GM12864 (cell line): ENCODE measurements around the gene PERCC1.

Experiments used
- DNase-seq: peaks from one replicate; pipeline ENCODE4 v3.0.0-alpha.2; 2011; ENCODE audit warnings: low read depth
- H3K4me3 ChIP-seq: 2 replicates; pipeline ENCODE4 v1.5.1; 2011; ENCODE audit warnings: mild to moderate bottlenecking, low read depth, low read length, control low read depth
- TF ChIP-seq, protein P1 (sequence below): IDR thresholded peaks from 2 replicates; pipeline ENCODE4 v1.5.1; 2011; ENCODE audit warnings: low read depth, mild to moderate bottlenecking, moderate library complexity, low read length, control low read depth, inconsistent platforms; ENCODE audit errors: missing control alignments

The PERCC1 gene

DNA sequence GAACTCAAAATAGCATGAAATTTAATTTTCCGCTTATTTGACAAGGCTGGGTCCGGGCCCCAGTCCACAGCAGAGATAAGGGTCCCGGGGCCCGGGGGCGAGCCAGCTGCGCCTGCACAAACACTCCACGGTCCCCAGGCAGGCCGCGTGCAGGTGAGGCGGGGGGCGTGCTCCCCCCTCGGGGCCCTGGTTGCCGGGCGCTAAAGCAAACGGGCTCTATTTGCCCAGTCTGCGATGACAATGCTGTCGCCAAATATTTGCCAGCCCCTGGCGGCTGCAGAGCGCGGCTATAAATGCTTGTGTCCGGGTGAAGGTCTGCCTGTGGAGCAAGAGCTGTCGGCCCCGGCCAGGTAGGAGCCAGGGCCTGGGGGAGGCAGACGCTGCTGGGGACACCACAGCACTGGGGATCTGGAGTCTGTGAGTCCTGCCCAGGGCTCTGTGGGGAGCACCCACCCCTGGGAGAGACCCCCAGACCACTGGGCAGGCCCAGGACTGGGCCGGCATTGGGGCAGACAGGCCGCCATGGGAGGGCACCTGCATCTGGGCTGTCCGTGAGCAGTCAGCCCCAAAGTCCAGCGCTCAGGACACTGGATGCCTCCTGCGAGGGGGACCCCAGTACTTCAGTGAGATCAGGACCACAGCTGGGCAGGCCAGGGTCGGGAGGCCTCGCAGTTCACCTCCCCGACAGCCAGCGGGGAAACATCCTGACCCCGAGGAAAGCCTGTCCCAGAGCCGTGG is at the start of gene PERCC1:
TSS of gene PERCC1 (plus strand) at position 320 of the 738 bp plus-strand sequence. CDS start 1,516 bp downstream, outside the sequence.
- TF ChIP-seq, protein P1, sequence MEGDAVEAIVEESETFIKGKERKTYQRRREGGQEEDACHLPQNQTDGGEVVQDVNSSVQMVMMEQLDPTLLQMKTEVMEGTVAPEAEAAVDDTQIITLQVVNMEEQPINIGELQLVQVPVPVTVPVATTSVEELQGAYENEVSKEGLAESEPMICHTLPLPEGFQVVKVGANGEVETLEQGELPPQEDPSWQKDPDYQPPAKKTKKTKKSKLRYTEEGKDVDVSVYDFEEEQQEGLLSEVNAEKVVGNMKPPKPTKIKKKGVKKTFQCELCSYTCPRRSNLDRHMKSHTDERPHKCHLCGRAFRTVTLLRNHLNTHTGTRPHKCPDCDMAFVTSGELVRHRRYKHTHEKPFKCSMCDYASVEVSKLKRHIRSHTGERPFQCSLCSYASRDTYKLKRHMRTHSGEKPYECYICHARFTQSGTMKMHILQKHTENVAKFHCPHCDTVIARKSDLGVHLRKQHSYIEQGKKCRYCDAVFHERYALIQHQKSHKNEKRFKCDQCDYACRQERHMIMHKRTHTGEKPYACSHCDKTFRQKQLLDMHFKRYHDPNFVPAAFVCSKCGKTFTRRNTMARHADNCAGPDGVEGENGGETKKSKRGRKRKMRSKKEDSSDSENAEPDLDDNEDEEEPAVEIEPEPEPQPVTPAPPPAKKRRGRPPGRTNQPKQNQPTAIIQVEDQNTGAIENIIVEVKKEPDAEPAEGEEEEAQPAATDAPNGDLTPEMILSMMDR = no peak
- DNase-seq = no peak
- H3K4me3 ChIP-seq = no peak within 1 kb of the TSS

DNA sequence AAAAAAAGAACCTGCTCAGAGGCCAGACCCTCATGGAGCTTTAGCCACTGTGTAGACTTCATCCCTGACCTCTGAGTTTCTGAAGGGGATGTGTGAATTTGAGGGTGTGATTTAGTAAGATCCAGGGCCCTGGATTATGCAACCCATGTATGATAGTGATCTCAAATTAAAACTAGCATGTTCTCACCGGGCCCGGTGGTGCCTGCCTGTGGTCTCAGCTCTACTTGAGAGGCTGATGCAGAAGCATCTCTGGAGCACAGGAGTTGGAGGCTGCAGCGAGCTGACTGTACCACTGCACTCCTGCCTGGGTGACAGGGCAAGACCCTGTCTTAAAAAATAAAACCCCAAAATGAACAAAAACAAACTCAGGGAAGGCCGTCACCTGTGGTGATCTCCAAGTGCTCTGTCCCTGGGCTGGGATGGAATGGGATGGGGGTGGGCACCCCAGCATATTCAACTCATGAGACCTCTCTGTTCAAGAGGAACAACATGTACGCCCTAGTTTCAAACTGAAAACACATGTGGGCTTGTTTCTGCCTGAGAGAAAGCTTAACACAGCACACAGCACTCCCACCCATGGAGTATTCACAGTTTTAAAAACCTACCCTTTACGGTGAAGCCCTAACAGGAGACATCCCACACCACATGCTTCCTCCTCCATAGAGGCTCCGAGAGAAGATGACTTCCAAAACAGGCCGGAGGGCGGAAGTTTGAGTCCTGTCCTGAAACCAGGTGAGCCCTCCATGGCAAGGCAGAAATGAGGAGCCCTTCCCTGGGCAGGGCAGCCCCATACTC is 49.1 kb upstream of the PERCC1 start:
- DNase-seq = no peak
- H3K4me3 ChIP-seq = no peak overlapping the region
- TF ChIP-seq, protein P1 = no peak

DNA sequence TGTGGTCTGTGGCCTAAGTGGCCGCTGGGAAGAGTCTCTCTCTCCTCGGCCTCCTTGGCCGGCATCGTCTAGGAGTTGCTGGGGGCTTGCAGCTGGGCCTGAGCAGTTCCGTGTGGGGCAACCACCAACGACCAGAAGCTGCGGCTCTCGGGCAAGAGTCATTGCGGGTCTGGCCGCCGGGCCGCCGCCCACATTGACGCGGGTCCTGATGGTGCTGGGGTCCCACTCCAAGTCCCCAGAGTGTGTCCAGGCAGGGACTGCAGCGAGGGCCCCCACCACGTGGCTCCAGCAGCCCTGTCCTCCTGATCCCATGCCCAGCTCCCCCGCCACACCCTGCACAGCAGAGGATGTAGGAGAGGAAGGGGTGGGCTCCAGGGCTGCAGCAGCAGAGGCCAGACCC is 47.3 kb upstream of the PERCC1 start:
- no peak overlapping the region for H3K4me3 ChIP-seq
- DNase-seq = no peak
- TF ChIP-seq, protein P1 = no peak

DNA sequence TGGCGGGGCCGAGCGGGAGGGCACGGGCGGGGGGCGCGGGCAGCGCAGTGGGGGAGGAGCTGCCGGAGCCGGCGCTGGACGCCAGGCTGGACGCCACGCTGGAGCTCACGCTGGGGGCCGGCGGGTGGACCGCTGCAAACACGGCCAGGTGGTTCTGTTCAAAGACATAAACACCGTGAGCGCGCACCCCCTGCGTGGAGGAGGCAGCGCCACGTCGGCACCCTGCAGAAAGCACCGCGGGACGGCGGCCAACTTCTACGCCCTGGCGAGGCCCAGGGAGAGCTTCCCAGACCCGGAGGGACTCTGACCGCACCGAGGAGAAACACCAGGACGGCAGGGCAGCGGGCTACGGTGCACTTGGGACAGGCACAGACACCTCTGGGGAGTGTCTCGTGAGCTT is 45.6 kb upstream of the PERCC1 start:
- TF ChIP-seq, protein P1 = no peak
- no peak for DNase-seq
- H3K4me3 ChIP-seq = no peak overlapping the region

DNA sequence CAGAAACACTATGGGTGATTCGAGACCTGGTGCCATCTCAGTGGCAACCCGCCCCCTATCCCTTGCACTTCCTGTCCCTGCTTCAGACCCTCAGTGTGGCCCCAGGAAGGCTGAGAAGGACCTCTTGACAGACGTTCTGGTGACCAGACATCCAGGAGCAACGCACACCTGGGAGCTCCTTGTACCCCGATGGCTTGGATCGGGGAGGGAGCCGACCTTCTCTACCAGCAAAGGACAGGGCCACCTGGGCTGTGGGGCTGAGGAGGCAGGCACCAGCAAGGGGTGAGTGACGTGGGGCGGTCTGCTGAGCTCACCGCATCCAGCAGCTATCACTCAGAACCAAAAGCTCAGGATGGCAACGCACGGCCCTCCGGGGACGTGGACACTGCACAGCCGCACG is 43.5 kb upstream of the PERCC1 start:
- no peak for DNase-seq
- TF ChIP-seq, protein P1 = no peak
- H3K4me3 ChIP-seq = no peak overlapping the region

DNA sequence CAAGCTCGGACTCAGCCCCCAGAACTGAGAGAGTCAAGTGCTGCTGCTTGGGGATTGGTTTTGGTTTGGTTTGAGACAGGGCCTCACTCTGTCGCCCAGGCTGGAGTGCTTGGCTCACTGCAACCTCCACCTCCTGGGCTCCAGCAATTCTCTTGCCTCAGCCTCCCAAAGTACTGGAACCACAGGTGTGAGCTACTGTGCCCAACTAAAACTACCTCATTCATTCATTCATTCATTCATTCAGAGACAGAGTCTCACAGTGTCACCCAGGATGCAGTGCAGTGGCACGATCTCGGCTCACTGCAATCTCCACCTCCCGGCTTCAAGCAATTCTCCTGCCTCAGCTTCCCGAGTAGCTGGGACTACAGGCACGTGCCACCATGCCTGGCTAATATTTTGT is 41.1 kb upstream of the PERCC1 start:
- no peak overlapping the region for H3K4me3 ChIP-seq
- TF ChIP-seq, protein P1 = no peak
- DNase-seq = no peak

DNA sequence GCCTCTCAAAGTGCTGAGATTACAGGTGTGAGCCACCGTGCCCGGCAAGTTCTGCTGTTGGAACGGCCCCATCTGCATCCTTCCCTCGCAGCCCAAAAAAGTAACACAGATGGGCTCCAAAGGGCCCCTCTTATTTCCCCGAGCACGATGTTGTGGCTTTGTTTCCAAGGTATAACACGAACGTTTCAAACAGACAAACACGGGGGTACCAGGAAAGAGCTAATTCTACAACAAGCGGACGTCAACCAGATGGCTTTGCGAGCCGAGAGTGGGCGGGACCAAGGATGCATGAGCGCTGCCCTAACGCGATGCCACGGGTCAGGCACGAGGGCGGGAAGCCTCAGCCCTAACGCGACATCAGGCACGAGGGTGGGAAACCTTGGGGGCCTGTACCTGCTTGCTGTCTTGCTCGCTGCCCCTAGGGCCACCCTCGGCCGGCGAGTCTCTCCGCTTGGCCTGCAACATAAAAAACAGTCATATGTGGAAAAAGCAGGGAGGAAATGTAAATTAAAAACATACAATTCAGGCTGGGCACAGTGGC is 40.6 kb upstream of the PERCC1 start:
- no peak for DNase-seq
- no peak overlapping the region for H3K4me3 ChIP-seq
- TF ChIP-seq, protein P1 = no peak
